HG02970 (cell line): ENCODE results near the gene LRMDA.
A peak's percentile ranks its signal among the peaks of the same experiment; 100 is the strongest.

Source experiments
- ATAC-seq: cut with Tn5 transposase; IDR thresholded peaks from one replicate; pipeline ENCODE4 v1.9.1; 2021; ENCODE audit warnings: mild to moderate bottlenecking, moderate library complexity, moderate number of reproducible peaks; ENCODE audit not compliant: unreplicated experiment, low FRiP score

Gene LRMDA

DNA sequence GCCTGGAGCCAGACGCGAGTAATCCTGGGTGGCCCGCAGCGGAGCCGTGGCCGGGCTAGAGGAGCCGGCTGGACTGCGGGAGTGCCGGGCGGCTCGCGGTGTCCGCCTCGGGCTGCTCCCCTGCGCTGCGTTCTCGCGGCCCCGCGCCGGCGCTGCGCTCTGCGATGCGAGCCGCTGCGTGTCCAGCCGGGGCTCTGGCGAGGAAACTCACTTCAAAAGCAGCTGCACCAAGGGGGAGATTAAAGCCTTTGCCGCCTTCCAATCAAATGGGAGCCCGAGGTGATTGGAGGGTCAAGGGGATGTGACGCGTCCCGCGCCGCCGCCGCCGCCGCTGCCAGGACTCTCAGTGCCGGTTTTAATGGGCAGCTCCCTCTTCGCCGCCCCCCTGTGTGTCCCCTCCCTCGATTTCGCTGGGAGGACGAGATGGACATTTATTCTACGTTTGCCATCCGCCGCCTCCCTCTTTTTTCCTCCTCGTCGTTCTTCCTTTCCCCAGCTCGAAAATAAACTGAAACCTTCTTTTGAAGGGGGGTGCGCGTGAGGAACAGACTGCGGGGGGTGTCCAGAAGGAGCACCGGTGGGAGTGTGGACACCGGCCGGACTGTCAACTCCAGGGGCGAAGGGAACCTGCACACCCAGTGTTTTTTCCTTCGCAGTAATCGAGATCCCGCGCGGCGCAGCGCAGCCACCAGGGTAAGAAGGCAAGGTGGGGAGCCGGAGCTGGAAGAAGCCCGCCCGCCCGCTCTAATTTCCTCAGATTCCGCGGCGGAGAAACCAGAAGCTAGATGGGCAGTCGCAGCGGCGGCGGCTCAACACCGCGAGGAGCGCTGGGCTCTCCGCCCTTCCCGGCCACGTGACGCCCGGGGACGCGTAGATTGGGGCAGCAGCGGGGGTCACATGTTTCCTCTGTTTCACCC lies 29.6 kb upstream of the LRMDA start, which contains the start of gene ZNF503:
TSS of gene ZNF503 (minus strand) at position 196 of the 917 bp plus-strand sequence. CDS start 345 bp downstream, outside the sequence.
- peak; percentile 47 for ATAC-seq

DNA sequence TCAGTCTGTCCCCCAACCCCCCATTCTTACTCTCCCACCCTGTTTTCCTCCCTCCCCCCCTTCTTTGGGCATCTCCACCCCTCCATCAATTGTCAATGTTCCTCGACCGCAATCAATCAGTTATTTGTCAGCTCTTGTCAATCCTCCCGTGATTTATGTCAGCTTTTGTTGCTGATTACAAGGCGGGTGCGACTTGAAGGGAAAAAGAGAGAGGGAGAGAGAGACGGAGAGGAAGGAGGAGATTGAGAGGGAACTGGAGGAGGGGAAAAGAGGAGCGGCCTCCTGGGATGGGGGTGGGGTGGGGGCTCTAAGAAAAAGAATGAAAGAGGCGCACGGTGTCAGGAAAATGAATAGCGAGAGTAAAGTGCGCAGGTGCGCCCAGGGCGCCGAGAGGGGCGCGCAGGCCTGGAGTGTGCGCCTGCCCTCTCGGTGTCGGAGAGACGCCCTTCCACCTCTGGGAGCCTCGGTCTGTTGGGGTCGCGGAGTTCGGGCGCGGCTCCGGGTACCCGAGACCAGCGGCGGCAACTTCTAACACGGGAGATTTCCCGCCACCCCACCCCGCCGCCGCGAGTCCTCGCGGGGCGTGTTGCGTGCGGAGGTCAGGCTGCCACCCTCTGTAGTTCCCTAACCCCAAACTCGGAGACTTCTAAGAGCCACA lies 28.8 kb upstream of the LRMDA start:
- no peak for ATAC-seq

DNA sequence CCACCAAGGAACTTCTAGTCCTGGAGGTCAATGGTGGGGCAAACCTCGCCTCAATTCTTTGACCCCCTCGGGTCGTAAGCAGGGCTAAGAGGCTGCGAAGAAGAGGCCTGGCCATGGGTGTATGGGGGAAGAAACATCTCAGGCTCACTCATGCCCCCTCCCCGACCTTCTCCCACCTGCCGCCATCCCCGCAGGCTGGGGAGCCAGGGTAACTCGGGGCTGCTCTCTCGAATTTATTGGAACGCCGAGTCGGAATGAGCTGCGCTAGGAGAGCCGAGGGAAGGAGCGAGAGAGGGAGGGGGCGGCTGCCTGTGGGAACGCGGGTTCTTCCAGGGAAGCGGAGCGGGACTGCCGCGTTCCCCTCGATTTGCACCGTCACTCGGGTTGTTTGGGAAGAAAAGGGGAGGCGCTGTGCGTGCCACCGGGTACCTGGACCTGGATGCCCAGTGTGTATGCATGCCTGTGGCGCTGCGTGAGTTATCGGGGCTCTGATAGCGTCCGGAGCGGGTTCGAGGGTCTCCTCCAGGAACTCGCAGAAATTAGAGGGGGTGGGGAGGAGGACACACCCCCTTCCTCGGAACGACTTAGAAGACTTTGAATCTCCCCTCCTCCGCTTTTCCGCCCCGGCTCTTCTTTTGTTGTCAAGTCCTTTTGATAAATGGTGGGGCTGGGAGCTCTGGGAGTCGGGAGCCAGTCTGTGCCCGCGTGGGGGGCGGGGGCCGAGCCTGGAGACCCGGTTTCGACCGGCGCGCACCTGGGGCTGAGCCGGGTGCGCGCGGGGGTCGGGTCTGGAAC lies 28.1 kb upstream of the LRMDA start:
- ATAC-seq = no peak

DNA sequence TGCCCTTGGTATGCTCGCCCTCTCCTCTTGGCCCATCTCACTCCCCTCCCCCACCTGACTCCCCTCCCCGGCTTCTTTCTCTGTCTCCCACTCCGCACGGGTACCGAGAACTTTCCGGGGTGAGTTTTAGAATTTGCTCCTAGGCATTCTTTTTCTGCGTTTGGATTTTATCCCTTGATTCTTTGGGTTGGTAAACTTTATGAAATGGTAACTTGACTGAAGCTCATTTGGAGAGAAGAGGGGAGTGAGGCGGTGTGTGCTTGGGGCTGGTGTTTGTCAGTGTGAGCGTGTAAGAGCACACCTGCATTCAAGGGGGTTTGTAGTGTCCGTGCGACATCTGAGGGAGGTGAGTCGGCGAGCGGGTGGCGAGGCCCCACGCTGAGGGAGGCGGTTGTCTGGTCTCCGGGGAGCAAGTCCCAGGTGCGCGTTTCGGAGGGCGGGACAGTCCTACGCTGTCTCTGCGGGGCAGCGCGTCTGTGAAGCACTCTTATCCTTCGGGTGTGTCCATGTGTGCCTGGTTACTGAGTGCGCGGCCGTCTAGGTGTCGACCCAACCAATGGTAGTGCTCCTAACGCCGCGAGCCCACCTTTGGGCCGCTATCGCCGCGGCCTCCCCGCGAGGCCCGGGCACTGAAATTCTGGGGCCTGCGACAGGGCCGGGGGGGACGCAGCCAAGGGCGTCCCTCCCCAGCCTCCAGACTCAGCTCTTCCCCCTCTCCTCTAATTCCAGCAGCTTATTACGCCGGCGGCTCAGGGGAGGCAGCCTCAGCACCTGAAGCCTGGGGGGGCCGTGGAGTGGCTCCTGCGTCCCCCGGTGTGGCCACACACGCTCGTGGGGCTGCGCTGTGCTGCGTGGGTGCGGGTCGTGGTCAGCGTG lies 27.2 kb upstream of the LRMDA start:
- ATAC-seq = no peak

DNA sequence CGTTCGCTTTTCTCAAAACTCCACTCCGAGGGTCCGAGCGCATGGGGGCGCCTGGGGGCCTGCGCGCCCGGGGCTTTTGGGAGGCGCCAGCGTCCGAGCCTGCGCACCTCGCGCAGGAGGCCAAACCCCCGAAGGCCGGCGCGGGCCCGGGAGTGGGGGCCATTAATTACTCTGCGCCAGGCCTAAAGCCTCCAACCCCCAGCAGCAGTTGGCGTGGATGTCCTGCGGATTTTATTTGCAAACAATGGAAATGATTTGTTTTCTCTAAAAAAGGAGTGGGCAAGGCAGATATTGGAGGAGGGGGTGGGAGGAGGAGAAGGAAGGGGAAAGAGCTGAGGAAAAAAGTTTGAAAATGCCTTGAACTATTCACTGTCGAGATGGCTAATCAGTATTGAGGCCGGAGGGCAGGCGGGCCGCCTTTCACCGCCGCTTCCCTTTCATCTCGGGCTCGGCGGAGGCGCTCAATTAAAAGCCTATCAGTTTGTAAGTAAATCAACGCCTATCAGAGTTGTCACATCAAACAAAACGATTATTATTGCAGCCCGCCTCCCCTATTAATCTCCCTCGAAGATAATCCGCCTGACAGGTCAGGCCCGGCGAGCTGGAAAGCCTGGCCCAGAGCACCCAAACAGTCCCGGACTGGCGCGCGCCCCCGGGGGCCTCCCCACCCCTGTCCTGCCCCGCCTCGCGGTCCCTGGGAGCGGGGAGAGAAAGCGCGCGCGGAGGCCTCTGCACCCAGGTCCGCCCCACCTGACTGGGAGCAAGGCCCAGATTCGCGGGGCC lies 26.4 kb upstream of the LRMDA start:
- no peak for ATAC-seq

DNA sequence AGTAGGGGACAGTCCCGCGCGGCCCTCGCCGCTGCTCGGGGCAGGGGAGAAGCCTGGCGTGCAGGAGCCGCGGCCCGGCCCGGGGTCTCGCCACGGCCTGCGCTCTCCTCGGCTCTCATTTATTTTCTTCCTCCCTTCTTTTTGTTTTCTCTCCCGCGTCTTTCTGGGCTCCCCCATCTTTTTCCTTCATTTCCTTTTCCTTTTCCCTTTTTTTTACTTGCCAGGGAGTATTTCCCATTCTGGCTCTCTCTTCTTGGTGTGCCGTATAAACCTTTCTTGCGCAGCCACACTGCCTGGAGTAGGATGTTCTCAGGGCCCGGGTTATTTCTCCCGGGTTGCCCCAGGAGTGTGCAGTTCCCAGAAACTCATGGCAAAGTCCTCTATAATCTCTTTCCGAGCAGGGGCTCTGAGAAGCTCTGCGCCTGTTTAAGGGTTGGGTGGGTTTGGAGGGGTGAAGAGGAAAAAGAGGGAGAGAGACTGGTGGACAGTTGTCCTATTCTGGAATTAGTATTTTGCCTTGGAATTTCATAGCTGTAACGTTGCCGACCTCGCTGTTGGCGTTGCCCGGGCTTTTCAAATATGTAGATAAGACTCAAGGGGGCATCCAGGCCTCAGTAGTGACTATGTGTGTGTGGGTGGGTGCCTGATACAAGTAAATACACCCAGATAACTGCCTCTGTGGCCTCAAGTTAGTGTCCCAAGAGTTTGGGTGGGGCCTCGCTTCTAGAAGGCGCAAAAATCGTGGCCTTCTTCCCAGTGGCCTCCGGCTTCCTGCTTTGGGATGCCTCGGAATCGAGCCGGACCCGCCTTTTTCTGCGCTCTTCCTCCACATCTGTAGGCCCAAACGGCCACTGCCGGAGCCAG lies 25.6 kb upstream of the LRMDA start:
- ATAC-seq = no peak

DNA sequence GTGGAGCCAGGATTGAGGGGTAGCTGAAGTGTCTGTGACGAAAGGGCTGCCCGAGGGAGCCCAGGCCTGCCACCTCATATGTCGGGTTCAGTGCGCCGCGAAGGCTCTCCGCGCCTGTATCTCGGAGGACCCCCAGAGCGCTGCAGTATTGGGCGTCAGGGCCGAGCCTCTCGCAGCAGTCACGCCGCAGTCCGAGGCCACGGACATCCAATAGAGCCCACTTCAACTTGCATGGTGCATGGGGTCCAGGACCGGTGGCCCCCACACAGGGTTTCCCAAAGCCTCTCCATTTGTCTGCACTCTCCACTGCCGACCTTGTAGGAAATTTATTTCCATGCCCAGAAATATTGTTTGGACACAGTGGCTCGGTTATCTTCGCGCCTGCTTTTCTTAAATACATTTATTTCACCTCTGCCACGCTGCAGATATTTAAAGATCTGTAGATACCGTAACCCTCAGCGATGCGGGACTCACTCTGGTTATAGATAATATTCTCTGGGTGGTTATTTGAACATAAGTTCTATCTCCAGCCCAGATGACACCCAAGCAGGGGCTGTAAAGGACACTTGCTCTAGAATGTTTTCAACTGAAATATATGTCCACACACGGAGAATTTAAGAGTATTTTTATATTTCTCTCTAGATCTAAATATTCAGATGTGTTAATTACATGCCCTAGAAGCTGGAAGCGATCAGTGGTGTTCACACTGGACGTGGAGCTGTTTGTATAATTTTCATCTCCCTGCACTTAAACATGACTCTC lies 24.8 kb upstream of the LRMDA start:
- no peak for ATAC-seq

DNA sequence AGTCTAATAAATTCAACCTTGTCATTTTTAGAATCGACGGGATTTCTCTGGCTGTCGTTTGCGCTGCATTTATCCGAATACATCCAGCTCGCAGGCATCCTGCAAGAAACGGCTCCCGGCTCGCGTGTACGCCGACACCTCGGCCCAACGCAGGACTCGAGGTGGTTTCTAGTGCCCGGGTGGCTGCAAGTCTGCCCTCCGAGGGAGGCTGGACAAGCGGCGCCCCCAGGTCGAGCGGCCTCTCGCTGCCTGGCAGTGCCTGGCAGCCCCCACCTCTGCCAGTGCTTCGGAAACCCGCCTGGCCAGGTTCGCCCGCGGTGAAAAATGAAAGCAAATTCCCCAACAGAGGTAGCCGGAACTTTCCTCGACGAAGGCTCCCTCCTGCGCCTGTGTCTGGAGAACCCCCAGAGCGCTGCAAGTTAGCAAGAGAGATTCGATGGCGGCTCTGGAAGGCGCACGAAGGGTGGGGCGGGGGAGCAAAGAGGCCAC lies 24.2 kb upstream of the LRMDA start:
- no peak for ATAC-seq

DNA sequence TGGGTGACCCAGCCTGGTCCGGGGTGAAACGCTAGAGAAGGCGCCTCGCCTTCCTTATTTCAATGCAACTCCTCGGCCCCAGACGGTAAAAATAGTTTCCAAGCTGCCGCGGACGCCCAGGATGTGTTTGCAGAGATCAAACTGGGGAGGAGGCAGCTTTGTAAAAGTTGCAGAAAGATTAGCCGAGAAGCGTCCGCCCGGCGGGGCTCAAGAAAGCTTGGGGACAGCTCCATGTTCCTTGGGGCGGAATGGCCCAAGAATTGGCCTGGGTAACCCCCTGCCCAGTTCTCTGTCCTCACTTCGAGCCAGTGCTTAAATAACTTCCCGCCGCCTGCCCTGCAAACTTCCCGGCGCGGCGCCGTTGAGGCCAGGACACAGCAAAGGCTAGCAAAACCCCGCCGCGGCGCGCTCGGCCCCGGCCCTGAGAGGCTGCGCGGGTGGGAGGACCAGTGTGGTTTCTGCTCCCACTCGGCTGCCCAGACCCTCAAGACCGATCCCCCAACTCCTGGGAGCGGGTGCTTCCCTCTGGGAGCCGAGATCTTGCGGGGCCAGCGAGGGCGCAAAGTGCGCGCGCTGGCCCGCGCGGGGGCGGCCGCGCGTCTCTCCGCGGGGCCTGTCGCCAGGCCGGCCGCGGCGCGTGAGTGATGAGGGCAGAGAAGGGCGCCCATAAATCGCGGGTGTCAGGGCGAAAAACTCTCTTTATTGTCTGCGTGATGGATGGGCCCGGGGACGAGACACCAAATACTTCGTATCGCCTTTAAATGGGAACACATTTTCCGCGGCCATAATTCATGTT lies 23.5 kb upstream of the LRMDA start:
- ATAC-seq = no peak

DNA sequence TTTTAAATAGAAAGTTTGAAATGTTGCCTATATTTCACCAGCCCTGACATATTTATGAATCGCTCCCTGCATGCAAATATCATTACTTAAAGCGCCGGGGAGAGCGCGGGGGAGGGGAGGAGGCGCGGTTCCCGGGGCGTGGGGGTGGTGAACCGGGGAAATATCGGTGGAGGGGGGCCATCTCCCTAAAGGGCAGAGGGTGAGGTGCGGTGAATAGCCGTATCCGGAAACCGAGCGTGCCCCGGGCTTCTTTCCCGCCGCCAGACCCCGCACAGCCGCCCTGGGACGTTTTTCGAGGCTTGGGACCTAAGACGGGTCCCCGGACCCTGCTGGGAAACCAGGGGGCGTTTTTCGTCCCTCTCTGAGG lies 22.9 kb upstream of the LRMDA start:
- no peak for ATAC-seq

DNA sequence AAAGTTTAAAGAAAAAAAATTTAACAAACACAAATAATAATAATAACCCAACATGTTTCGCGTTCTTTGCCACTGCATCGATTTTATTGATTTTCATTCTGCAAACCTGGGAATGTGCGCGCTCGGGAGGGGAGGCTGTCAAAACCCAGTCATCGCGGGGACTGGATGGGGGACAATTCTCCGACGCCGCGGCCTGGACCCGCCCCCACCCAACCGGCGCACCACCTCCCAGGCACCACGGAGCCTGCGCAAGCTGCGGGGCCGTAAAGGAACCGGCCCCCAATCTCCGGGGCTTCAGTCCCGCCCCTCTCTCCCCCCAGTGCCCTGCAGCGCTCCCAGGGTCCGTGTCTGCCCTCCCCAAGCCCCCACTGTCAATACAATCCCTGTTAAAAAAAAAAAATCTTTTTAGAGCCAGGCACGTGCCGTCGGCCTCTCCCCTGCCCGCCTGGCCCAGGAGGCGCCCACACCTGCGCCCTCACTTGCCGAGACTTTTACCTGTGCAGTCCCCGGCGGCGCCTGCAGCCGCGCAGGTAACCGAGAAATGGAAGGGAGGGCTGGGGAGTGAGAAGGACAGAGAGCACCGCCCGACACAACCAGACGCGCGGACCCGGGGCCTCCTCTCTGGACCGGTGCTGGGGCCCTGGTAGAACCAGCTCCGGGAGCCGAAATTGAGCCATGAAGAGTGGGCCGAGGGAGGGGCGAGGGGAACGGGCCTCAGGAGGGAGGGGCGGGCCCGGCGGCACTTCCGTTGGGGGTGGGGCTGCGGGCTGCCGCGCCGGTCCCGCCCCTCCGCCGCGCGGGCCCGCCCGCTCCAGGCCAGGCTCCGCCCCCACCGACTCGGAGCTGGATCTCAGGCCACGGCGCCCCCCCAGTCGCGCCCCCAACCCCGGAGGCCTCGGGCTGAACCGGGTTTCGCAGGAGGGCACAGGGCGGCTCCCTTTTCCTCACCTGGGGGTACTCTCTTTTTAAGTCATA lies 22.2 kb upstream of the LRMDA start:
- ATAC-seq = no peak

DNA sequence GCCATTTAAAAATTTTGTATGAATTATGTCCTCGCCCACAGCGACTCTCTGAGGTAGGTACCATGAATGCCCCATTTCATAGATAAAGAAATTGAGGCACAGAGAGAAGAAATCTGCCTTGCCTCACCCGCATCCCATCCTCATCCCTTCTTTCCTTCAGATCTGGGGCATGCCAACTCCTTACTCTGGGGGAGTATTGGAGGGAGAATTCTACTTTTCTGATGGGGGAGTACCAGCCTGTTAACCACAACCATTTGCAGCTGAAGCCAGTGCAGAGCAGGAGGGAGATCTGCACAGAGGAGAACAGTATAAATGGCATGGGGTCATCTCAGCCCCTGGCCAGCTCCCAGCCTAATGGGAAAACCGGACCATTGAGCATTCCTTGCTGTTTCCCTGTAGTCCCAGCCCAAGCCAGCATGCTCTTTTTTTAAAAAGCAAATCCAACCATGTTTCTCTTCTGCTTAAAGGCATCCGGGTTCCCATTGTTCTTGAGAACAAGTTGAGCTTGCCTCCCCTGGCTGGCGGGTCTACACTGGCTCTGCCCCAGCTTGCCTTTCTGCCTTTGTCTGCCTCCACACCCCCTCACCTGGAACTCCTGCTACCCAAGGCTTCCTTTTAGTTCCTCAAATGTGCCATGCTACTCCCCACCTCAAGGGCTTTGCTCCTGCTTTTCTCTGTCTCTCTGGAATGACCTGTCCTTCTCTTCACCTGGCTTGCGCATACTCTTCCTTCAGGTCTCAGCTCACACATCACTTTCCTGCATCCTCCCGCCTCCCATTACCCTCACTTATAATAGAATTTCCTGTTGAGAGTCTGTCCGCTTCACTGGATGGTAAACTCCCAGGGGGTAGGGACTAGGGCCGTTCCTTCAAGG lies 21.1 kb upstream of the LRMDA start:
- no peak for ATAC-seq

DNA sequence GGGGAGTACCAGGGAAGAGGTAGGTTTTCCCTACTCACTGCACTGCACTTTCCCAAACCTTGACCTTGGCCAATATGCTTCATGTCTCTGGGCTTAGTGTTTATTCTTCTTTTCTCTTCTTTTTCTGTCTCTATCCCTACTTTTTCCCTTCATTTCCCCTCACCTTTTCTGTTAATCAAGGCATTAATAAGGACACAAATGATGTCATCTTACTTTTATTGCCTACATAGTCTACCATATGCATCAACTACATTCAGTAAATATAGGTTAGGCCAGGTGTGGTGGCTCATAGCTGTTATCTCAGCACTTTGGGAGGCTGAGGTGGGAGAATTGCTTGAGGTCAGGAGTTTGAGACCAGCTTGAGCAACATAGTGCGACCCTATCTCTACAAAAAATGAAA lies 16.9 kb upstream of the LRMDA start:
- no peak for ATAC-seq

DNA sequence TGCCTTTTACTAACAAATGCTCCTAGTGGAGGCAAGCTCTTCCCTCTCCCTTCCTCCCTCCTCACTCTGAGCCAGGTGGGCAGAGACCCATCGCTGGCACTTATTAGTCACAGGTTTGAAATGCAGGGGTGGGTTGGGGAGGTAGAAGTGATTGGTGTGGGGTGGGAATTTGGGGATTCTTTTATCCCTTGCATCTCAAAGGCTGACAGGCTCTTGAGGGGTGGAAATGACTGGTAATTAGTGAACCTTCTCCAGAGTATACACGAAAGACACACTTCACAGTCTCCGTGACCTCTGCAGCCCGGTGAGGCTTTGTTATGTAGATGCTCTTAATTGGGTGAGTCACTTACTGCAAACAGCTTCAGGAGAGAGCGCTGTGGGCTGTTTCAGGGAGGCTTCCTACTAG lies 13.9 kb upstream of the LRMDA start:
- no peak for ATAC-seq

DNA sequence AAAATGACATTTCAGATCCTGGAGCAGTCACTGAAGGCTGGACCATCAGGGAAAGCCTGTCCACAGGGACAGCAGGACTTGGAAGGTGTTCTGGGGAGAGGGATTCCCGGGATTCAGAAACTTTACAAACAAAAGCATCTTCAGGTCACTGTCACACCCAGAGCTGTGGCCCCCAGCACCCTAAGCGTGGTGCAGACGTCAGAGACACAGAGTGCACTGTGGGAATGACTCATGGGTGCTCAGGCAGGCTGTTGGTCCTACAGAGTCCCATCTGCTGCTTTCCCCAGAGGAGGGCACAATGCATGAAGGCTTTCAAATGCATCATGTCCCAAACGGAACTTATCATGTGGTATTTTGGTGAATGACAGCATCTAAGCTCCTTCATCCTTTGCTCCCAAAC lies 13.1 kb upstream of the LRMDA start:
- ATAC-seq = no peak
